ENCODE results near the gene PKDCC.
"Not testable (repeated sequence)": the region's sequence is repeated elsewhere in the genome, so short reads cannot be mapped to it uniquely, and the experiment has no call there.

Gene PKDCC

GRCh38 chr2:42030829-42031228, 17.0 kb upstream of the PKDCC start:
- no peak for DNase-seq

GRCh38 chr2:42031281-42032223, 16.3 kb upstream of the PKDCC start:
- no peak for DNase-seq

GRCh38 chr2:42032224-42032620, 15.6 kb upstream of the PKDCC start:
- DNase-seq: no peak

GRCh38 chr2:42032745-42033144, 15.1 kb upstream of the PKDCC start:
- DNase-seq: no peak

GRCh38 chr2:42034096-42034495, 13.7 kb upstream of the PKDCC start:
- not testable (repeated sequence) for DNase-seq

- no peak for DNase-seq
Measured at GRCh38 chr2:42035241-42035640, 12.6 kb upstream of the PKDCC start.

- DNase-seq: no peak
Measured at GRCh38 chr2:42036413-42036812, 11.4 kb upstream of the PKDCC start.

- DNase-seq: no peak
Measured at GRCh38 chr2:42036940-42037339, 10.9 kb upstream of the PKDCC start.

GRCh38 chr2:42040643-42041278, 7.1 kb upstream of the PKDCC start:
- DNase-seq: no peak

GRCh38 chr2:42041377-42042127, 6.3 kb upstream of the PKDCC start:
- DNase-seq: no peak

GRCh38 chr2:42042631-42043355, 5.0 kb upstream of the PKDCC start:
- no peak for DNase-seq

GRCh38 chr2:42043789-42044394, 3.9 kb upstream of the PKDCC start:
- DNase-seq: no peak

GRCh38 chr2:42044939-42045338, 2.9 kb upstream of the PKDCC start:
- no peak for DNase-seq

- DNase-seq: no peak
Measured at GRCh38 chr2:42045352-42045751, 2.5 kb upstream of the PKDCC start.

GRCh38 chr2:42045848-42046748, 1.7 kb upstream of the PKDCC start:
- no peak for DNase-seq

- DNase-seq: no peak
Measured at GRCh38 chr2:42046819-42047487, 868 bp upstream of the PKDCC start.

GRCh38 chr2:42048299-42049220, 739 bp downstream of the PKDCC start:
- DNase-seq: peak; percentile 51

- no peak for DNase-seq
Measured at GRCh38 chr2:42049221-42050009, 1.6 kb downstream of the PKDCC start.

Data from HCEC 1CT (cell line).